Astrocyte of the hippocampus (primary cell): Measurements from ENCODE around the gene OR13C4.
"Not testable (repeated sequence)": the region's sequence is repeated elsewhere in the genome, so short reads cannot be mapped to it uniquely, and the experiment has no call there.

Source experiments
- DNase-seq: peaks from one replicate; pipeline ENCODE4 v3.0.0; 2011; ENCODE audit warnings: low read depth, low spot score

The OR13C4 gene

DNA sequence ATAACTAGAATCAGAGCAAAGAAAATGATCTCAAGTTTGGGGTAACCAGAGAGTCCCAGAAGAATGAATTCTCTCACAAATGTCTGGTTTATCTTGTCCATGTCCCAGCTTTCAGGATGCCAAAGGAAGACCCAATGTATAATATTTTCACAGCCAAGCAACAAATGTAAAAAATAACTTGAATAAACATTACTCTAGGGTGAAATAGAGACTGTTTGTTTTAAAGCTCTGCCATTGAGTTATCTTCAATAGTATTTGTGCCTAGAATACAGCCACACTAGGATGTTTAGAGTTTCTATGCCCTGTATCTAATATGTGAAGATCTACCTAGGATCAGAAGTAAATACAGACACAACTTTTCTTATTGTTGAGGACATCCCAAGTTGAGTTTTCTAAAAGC lies at the start of gene OR13C4:
Gene OR13C4 (minus strand): TSS at position 101 of the 400 bp plus-strand sequence. CDS start 0 bp downstream, at position 101.
- no peak for DNase-seq

DNA sequence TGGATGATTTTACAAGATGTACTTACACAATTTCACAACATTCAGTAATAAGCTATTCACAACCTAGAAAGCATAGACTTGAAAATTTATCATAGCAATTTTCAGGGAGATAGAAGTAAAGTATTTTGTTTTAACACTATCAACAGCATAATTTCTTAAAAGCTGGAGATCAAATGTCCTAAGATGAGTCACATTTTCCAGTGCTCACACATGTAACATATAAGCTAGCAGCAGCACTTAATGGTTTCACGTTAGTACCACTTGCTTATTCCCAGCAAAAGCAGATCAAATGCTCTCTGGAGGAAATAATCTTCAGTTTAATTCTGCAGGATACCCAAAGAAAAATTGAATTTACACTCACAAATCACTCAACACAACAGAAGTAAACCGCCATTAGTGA lies 48.4 kb upstream of the OR13C4 start:
- DNase-seq = no peak

DNA sequence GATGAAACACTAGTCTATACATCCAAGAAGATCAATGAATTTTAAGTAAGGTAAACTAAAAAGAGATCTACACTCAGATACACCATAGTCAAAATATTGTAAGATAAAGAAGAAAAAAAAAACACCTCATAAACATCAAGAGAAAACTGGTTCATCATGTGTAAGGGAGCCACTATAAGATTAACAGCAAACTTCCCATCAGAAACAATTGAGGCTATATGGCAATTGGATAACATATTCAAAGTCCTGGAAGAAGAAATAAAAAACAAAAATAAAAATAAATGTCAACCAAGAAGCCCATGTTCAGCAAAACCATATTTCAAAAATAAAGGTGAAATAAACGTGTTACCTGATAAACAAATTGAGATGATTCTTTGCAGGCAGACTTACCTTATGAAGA lies 45.6 kb upstream of the OR13C4 start:
- DNase-seq = no peak

DNA sequence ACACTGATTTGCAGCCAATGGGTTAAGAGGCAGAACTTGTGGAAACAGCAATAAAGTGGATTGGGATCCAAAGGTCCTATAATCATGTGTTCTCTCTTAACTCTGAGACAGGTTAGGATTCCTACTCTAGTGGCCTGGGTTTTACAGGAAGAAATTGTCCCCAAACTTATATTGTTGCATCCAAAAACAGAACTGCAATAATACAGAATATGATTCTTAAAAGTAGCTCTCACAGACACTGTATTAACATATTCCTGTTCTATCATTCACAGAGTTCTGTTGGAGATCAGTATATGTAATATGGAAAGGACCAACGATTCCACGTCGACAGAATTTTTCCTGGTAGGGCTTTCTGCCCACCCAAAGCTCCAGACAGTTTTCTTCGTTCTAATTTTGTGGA lies 41.9 kb upstream of the OR13C4 start, which contains the start of gene OR13C8:
Gene OR13C8 (plus strand): TSS at position 301 of the 400 bp plus-strand sequence. CDS start 0 bp downstream, at position 301.
- DNase-seq = no peak

DNA sequence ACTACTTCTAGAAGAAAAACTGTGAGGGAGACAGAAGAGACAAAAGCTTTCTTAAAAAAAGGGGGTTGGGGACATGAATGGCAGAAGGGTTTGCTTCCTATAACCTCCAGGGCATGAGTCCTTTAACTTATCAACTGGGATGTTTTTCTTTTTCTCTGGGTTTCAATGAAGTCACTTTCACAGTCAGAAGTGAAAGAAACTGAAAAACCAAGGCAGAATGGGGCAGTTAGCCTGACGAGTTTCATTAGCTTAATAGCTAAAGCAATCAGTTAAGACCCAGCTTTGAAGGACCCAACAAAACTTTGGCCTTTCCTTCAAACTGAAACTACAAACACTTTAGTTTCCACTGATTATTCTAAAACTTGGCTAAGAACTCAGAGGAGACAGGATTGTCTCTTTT lies 37.3 kb upstream of the OR13C4 start:
- DNase-seq = no peak

DNA sequence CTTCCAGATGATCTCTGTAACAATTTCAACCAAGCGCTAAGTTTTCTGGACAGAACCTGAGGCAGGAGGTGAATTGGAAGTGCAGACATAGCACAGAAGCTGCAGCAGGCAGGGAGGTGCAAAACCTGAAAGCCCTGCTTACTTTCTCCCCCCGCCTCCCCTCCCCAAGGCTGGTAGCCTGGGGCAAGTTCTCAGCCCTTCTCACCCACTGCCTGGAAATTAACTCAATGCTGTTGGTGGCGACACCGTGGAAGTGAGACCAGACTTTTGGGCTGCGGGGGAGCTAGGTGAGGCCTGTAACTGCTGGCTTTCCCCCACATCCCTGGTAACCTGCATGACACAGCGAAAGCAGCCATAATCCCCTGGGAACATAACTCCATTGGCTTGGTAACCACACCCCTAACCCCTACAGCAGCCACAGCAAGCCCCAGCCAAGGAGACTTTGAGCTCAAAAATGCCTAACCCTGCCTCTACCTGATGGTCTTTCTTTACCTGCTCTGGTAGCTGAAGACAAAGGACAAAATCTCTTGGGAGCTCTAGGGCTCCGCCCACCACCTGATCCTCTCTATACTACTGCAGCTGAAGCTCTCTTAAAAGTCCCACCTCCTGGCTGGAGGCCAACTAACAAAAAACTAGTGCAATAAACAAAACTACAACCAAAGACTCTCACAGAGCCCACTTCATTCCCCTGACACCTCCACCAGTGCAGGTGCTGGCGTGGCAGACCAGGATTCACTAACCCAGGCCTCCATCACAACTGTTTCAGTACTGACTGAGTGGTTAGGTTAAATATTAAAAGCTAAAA lies 30.0 kb upstream of the OR13C4 start:
- no peak for DNase-seq

DNA sequence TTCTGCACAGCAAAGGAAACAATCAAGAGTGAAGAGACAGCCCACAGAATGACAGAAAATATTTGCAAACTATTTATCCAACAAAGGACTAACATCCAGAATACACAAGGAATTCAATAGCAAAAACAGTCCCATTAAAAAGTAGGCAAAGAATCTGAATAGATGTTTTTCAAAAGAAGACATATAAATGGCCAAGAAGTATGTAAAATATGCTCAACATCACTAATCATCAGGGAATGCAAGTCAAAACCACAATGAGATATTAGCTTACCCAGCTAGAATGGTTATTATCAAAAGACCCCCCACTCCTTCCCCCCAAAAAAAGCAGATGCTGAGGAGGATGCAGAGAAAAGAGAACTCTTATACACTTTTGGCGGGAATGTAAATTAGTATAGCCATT lies 28.5 kb upstream of the OR13C4 start:
- DNase-seq = no peak

DNA sequence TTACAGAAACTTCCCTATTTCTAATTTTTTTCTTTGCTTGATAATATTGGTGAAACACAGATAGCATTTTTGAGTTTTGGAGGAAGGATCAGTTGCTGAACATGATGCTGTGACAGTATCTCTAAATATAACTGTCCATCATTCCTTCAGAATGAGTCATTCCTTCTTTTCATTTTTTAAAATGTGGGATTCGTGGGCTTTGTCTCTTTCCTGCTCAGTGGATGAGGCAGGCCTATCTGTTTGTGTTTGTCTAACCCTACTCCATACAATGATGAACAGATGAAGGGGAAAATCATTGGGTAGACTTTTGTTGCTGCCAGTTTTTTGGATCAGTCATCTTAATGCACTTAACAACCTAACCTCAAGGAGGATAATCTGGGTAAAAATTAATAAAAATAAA lies 26.3 kb upstream of the OR13C4 start:
- no peak for DNase-seq

DNA sequence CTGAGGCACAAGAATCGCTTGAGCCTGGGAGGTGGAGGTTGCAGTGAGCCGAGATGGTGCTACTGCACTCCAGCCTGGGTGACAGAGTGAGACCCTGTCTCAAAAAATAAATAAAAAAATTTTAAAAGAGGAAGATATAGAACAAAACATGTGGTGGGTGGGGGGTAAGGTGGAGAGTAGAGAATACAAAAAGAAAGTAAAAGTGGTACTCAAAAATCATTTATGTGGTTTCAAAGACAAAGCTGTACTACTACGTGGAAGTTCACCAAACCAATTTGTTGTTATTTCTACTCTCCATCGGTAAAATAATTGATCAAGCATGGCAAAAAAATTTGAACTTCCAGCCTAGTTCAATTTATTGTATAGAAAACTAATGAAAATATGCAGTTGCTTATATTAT lies 17.6 kb upstream of the OR13C4 start:
- no peak for DNase-seq

DNA sequence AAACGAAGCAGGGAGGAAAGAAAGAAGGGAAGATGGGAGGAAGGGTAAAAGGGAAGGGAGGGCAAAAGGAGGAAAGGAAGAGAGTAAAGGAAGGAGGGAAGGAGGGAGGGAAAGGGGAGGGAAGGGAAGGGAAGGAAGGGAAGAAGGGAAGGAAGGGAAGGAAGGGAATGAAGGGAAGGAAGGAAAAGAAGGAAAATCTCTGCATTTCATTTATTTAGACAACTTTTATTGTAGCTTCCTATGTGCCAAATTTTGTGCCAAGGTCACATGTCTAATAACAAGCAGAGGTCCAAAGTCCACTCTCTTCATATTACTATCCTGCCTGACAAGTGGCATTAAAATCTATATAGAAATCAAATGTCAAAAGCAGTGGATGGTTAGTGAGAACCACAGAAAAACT lies 12.3 kb upstream of the OR13C4 start:
- no peak for DNase-seq

DNA sequence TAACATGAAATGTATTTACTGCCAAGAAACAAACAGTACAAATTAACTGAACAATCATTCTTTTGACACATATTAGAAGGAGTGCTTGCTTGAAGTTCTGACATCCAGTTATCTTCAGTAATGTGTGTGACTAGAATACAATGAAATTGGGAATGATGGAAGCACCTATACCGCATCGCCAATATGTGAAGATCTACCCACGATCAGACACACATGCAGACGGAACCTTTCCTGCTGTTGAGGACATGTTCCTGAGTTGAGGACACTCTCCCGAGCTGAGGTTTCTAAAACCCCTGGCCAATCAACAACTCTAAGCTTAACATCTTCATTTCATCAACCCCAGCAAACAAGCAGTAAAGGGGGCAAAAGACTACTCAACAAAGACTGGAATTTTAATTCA lies 9.7 kb upstream of the OR13C4 start, which contains the start of gene OR13C3:
Gene OR13C3 (minus strand): TSS at position 101 of the 400 bp plus-strand sequence. CDS start 133 bp downstream, outside the sequence.
- no peak for DNase-seq

DNA sequence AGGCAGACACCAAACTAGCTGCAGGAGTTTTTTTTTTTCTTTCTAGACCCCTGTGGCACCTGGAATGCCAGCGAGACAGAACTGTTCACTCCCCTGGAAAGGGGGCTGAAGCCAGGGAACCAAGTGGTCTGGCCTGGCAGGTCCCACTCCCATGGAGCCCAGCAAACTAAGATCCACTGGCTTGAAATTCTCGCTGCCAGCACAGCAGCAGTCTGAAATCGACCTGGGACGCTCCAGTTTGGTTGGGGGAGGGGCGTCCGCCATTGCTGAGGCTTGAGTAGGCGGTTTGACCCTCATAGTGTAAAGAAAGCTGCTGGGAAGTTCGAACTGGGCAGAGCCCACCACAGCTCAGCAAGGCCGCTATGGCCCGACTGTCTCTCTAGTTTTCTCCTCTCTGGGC lies 6.8 kb downstream of the OR13C4 start:
- DNase-seq = not testable (repeated sequence)

DNA sequence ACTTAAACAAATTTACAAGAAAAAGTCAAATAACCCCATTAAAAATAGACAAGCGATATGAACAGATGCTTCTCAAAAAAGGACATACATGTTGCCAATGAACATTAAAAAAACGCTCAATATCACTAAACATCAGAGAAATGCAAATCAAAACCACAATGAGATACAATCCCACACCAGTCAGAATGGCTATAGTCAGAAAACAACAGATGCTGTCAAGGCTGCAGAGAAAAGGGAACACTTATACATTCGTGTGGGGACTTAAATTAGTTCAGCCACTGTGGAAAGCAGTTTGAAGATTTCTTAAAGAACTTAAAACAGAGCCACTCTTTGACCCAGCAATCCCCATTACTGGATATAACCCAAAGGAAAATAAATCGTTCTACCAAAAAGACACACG lies 12.1 kb downstream of the OR13C4 start:
- DNase-seq = no peak

DNA sequence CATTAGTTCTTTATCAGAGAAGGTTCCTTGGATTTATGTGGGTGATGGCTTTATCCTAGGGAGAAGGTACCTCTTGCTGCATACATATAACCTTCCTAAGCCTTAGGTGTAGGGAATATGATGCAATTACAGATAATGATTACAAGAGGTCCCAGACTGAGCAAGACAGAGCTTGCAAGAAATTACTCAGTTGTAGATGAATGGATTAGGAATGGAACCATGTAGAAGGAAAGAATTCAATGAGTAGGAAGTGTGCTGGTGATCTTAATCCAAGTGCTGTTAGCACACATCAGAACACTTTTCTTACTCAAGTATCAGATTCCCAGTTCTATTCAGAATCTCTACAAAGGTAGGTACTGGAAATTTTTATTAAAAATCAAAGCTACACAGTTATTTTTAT lies 20.4 kb downstream of the OR13C4 start:
- no peak for DNase-seq

DNA sequence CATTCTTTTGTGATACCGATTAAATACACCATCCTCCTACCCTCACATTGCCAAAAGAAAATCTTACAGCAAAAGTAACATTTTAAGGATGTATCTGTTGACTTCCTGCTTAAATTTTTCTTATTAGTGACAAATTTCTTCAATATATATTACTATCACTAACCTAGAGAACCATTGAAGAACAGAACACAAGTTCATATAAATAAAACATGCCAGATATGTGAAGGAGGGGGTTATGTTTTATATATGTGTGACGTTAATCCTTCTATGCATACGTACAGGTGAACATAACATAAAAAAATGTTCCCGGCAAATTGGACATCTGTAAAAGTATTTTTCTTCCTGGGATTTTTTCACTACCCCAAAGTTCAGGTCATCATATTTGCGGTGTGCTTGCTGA lies 23.0 kb downstream of the OR13C4 start, which contains the start of gene OR13F1:
Gene OR13F1 (plus strand): TSS at position 301 of the 400 bp plus-strand sequence. CDS start 0 bp downstream, at position 301.
- DNase-seq = no peak

DNA sequence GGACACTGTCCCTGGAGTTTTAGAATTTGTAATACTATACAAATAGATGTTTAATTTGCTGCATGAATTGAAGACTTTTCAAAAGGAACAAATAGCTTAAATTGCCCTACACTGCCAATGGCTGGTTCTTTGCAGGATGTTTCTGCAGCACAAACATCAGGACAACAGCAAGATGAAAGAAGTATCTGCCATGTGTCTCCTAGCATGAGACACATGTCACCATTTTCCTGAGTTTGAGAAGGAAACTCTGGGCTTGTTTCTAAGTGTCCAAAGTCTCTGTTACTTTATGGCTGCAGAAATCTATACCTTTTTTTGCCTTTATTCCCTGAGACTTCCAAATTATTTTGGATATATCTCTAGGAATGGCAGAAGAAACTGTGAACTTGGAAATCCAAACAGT lies 23.6 kb downstream of the OR13C4 start:
- DNase-seq = no peak

DNA sequence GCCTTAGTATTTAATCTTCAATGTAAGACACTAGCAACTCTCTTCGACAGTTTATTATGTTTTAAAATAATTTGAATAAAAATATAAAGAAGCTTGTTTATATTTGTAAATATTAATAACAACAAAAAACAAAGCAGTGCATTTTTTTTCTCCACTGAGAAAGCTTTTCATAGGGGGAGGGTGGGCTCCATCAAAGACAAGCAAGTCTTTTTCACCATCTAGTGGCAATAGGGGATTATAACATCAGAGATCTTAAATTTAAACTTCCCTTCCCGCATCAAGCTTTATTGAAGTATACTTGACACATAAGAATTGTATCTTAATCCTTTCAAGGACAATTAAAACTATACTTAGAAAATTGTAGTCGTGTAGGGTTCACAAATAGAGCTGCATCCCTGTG lies 32.2 kb downstream of the OR13C4 start:
- DNase-seq = no peak

DNA sequence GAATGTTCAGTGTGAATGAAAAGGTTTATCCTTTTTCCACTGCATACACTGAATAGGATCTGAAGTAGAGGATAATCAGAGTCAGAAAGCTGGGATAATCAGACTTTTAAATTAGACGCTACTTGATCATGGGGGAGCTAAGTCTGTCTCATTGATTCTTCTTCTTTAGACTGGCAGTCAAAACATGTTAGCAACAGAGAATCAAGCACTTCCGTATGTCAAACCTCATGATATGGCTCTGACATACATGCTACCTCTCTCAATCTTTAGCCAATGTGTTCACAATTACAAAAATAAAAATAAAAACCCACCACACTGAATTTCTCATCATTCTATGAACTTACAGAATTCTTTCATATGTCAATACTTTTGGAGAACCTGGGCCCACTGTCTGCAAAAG lies 42.0 kb downstream of the OR13C4 start:
- no peak for DNase-seq

DNA sequence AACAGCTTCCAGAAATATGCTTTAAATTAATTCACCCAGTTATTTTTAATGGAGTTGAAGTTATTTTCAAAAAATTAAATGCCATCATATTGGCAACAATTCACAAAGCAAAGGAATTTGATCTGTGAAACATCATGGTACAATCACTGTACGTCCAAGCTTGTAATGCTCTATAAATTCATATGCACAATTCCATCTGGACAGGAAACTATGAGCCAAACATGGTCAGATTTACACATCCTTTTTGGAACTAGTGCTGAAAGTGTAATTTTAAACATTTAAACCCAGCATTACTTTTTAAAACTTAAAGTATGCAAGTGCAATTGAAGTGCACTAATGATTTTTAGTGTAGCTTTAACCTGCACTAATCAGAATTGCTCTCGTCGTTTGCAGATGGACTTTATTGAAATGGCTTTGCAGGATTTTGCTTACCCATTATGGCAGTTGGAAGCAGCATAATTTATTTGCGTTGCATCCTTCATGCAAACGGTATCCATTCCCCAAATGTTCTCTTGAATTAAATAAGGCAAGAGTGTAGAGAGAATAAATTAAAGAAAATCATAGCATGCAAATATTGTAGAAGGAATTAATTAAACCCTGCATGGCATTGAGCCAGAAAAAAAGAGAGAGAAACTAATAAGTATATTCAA lies 44.0 kb downstream of the OR13C4 start:
- DNase-seq = no peak
